ENCODE results near the gene SNED1.

DNA sequence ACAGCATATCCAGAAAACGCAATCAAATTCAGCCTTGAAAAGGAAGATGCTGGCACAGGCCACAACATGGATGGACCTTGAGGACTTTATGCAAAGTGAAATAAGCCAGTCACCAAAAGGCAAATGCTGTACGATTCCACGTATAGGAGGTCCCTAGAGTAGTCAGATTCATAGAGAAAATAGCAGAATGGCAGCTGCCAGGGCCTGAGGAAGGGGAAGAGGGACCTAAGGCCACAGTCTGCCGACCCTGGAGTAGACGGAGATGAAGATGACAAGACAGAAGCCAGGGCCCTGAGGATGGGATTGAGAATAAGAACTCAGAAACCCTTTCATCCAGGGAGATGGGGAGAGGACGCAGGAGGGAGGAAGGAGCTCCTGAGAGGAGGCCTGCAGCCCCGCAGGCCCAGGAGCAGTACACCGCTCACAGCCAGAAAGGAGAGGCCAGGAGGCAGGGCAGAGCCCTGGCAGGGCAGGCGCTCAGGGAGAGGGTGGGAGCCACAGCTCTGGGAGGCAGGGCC lies 111.7 kb downstream of the SNED1 start:
- TF ChIP-seq, protein P1, sequence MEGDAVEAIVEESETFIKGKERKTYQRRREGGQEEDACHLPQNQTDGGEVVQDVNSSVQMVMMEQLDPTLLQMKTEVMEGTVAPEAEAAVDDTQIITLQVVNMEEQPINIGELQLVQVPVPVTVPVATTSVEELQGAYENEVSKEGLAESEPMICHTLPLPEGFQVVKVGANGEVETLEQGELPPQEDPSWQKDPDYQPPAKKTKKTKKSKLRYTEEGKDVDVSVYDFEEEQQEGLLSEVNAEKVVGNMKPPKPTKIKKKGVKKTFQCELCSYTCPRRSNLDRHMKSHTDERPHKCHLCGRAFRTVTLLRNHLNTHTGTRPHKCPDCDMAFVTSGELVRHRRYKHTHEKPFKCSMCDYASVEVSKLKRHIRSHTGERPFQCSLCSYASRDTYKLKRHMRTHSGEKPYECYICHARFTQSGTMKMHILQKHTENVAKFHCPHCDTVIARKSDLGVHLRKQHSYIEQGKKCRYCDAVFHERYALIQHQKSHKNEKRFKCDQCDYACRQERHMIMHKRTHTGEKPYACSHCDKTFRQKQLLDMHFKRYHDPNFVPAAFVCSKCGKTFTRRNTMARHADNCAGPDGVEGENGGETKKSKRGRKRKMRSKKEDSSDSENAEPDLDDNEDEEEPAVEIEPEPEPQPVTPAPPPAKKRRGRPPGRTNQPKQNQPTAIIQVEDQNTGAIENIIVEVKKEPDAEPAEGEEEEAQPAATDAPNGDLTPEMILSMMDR (IDR thresholded peaks at IDR 0.05): no peak
- TF ChIP-seq NR3C1 (CRISPR knock-in tag; conservative IDR thresholded peaks at IDR 0.05; ENCODE audit: low read depth) (no peak), TCF7 (CRISPR knock-in tag; IDR thresholded peaks at IDR 0.05; ENCODE audit: low read depth) (no peak), GABPB1 (CRISPR knock-in tag; IDR thresholded peaks at IDR 0.05) (no peak)
